Islet precursor cell (in vitro differentiated cells): Measurements from ENCODE around the gene SLC2A4RG.

Experiments used
- DNase-seq: peaks from one replicate; pipeline ENCODE4 v3.0.0-alpha.2; 2018

Gene SLC2A4RG

GRCh38 chr20:63741676-63742380 is 2.3 kb downstream of the SLC2A4RG start:
- no peak for DNase-seq

GRCh38 chr20:63742381-63743024 is 2.9 kb downstream of the SLC2A4RG start:
- DNase-seq: no peak

- no peak for DNase-seq
Measured at GRCh38 chr20:63743210-63743970, 3.8 kb downstream of the SLC2A4RG start.

GRCh38 chr20:63744158-63744557 is 4.6 kb downstream of the SLC2A4RG start:
- no peak for DNase-seq

- no peak for DNase-seq
Measured at GRCh38 chr20:63744574-63745423, 5.2 kb downstream of the SLC2A4RG start.

GRCh38 chr20:63745424-63745805 is 5.8 kb downstream of the SLC2A4RG start:
- no peak for DNase-seq

- no peak for DNase-seq
Measured at GRCh38 chr20:63745961-63746731, 6.6 kb downstream of the SLC2A4RG start.

GRCh38 chr20:63746751-63747315 is 7.3 kb downstream of the SLC2A4RG start:
- DNase-seq: no peak

GRCh38 chr20:63747622-63748069 is 8.1 kb downstream of the SLC2A4RG start:
- DNase-seq: no peak

GRCh38 chr20:63748070-63748933 is 8.7 kb downstream of the SLC2A4RG start:
- DNase-seq: no peak

- DNase-seq: no peak
Measured at GRCh38 chr20:63748934-63749270, 9.3 kb downstream of the SLC2A4RG start.

GRCh38 chr20:63749597-63750508 is 10.3 kb downstream of the SLC2A4RG start:
- DNase-seq: no peak

GRCh38 chr20:63750807-63751470 is 11.4 kb downstream of the SLC2A4RG start:
- peak; percentile 62 for DNase-seq

- no peak for DNase-seq
Measured at GRCh38 chr20:63751471-63752271, 12.1 kb downstream of the SLC2A4RG start.

- DNase-seq: peak; percentile 52
Measured at GRCh38 chr20:63752411-63753101, 13.0 kb downstream of the SLC2A4RG start.

GRCh38 chr20:63753381-63753780 is 13.8 kb downstream of the SLC2A4RG start:
- DNase-seq: no peak

GRCh38 chr20:63754008-63754407 is 14.4 kb downstream of the SLC2A4RG start:
- peak; percentile 76 for DNase-seq
